ENCODE results near the gene CD3D. TPM values are rescaled to one million over a fixed set of nuclear protein-coding genes. Genes with fewer than 3 reads are reported as not detected.

Gene CD3D
- total RNA-seq, 1 donor from 2014 or later, result not detected

GRCh38 chr11:118295199-118295598 lies 47.3 kb downstream of the CD3D start:
- H3K4me1 Mint-ChIP-seq (ENCODE audit: unreplicated experiment), result no peaks in the 10 kb centered on the region
- no peak for DNase-seq (ENCODE audit: extremely low spot score, unreplicated experiment)
- no peak for TF ChIP-seq CTCF (IDR thresholded peaks at IDR 0.05)
- H3K36me3 Mint-ChIP-seq (ENCODE audit: unreplicated experiment), result no peaks in the 10 kb centered on the region
- no peak overlapping the region for H3K27ac Mint-ChIP-seq (ENCODE audit: unreplicated experiment)
- H3K9me3 Mint-ChIP-seq (ENCODE audit: unreplicated experiment), result no peaks in the 10 kb centered on the region
- H3K27me3 Mint-ChIP-seq (ENCODE audit: unreplicated experiment), result peaks cover 29% of the 10 kb centered on the region
- H3K4me3 Mint-ChIP-seq (ENCODE audit: unreplicated experiment), result no peak overlapping the region

- H3K4me1 Mint-ChIP-seq (ENCODE audit: unreplicated experiment), result peaks cover 8% of the 10 kb centered on the region
- no peak for TF ChIP-seq CTCF (IDR thresholded peaks at IDR 0.05)
- H3K36me3 Mint-ChIP-seq (ENCODE audit: unreplicated experiment), result peaks cover 2% of the 10 kb centered on the region
- no peak overlapping the region for H3K4me3 Mint-ChIP-seq (ENCODE audit: unreplicated experiment)
- no peak overlapping the region for H3K27ac Mint-ChIP-seq (ENCODE audit: unreplicated experiment)
- peaks cover 31% of the 10 kb centered on the region for H3K27me3 Mint-ChIP-seq (ENCODE audit: unreplicated experiment)
- peaks cover 3% of the 10 kb centered on the region for H3K9me3 Mint-ChIP-seq (ENCODE audit: unreplicated experiment)
- no peak for DNase-seq (ENCODE audit: extremely low spot score, unreplicated experiment)
These were observed 48.5 kb downstream of the CD3D start for GRCh38 chr11:118294053-118294452.

- peaks cover 8% of the 10 kb centered on the region for H3K4me1 Mint-ChIP-seq (ENCODE audit: unreplicated experiment)
These were observed 50.9 kb downstream of the CD3D start for GRCh38 chr11:118291477-118292135.

GRCh38 chr11:118290923-118291322 lies 51.6 kb downstream of the CD3D start:
- no peak for DNase-seq (ENCODE audit: extremely low spot score, unreplicated experiment)
- H3K4me1 Mint-ChIP-seq (ENCODE audit: unreplicated experiment), result peaks cover 8% of the 10 kb centered on the region
- TF ChIP-seq CTCF (IDR thresholded peaks at IDR 0.05), result no peak
- H3K27me3 Mint-ChIP-seq (ENCODE audit: unreplicated experiment), result peaks cover 42% of the 10 kb centered on the region
- no peak overlapping the region for H3K27ac Mint-ChIP-seq (ENCODE audit: unreplicated experiment)
- H3K36me3 Mint-ChIP-seq (ENCODE audit: unreplicated experiment), result peaks cover 2% of the 10 kb centered on the region
- H3K9me3 Mint-ChIP-seq (ENCODE audit: unreplicated experiment), result peaks cover 3% of the 10 kb centered on the region
- H3K4me3 Mint-ChIP-seq (ENCODE audit: unreplicated experiment), result no peak overlapping the region

More at GRCh38 chr11:118291477-118292135, 50.9 kb downstream of the CD3D start:
- H3K27me3 Mint-ChIP-seq (ENCODE audit: unreplicated experiment), result peaks cover 38% of the 10 kb centered on the region
- no peak for DNase-seq (ENCODE audit: extremely low spot score, unreplicated experiment)
- no peak for TF ChIP-seq CTCF (IDR thresholded peaks at IDR 0.05)
- H3K27ac Mint-ChIP-seq (ENCODE audit: unreplicated experiment), result no peak overlapping the region
- no peak overlapping the region for H3K4me3 Mint-ChIP-seq (ENCODE audit: unreplicated experiment)
- peaks cover 2% of the 10 kb centered on the region for H3K36me3 Mint-ChIP-seq (ENCODE audit: unreplicated experiment)
- H3K9me3 Mint-ChIP-seq (ENCODE audit: unreplicated experiment), result peaks cover 3% of the 10 kb centered on the region

- Mint-ChIP-seq H3K27me3 (ENCODE audit: unreplicated experiment) (peaks cover 42% of the 10 kb centered on the region), H3K4me3 (ENCODE audit: unreplicated experiment) (no peak overlapping the region), H3K9me3 (ENCODE audit: unreplicated experiment) (peaks cover 3% of the 10 kb centered on the region), H3K27ac (ENCODE audit: unreplicated experiment) (no peak overlapping the region), H3K4me1 (ENCODE audit: unreplicated experiment) (peaks cover 8% of the 10 kb centered on the region), H3K36me3 (ENCODE audit: unreplicated experiment) (peaks cover 2% of the 10 kb centered on the region)
- no peak for TF ChIP-seq CTCF (IDR thresholded peaks at IDR 0.05)
- no peak for DNase-seq (ENCODE audit: extremely low spot score, unreplicated experiment)
These were observed 53.1 kb downstream of the CD3D start for GRCh38 chr11:118289401-118289800.

Other genes with a start within 250 kb of the CD3D start
- 0.08 TPM in 1 of 2 replicates, not detected in the other for gene SCN4B, start 189.9 kb downstream of the CD3D start, total RNA-seq
- not detected in 2 replicates for gene SCN2B, start 166.1 kb downstream of the CD3D start, total RNA-seq
- gene JAML, start 117.7 kb downstream of the CD3D start, total RNA-seq, result not detected in 2 replicates
- gene MPZL3, start 90.3 kb downstream of the CD3D start, total RNA-seq, result 0.37 and 0.40 TPM in 2 replicates
- not detected in 2 replicates for gene MPZL2, start 78.4 kb downstream of the CD3D start, total RNA-seq
- gene CD3E, start 38.0 kb downstream of the CD3D start, total RNA-seq, result not detected in 2 replicates
- not detected in 2 replicates for gene CD3G, start 1.6 kb upstream of the CD3D start, total RNA-seq
- 47.3 and 49.0 TPM in 2 replicates for gene UBE4A, start 16.9 kb upstream of the CD3D start, total RNA-seq
- gene ATP5MG, start 58.9 kb upstream of the CD3D start, total RNA-seq, result 142 and 171 TPM in 2 replicates
- gene KMT2A, start 93.8 kb upstream of the CD3D start, total RNA-seq, result 56.8 and 62.6 TPM in 2 replicates
- gene TTC36, start 184.8 kb upstream of the CD3D start, total RNA-seq, result 0.86 and 1.2 TPM in 2 replicates
- gene TMEM25, start 188.5 kb upstream of the CD3D start, total RNA-seq, result 33.6 and 36.2 TPM in 2 replicates
- gene IFT46, start 223.2 kb upstream of the CD3D start, total RNA-seq, result 24.0 and 24.1 TPM in 2 replicates
- gene ARCN1, start 229.7 kb upstream of the CD3D start, total RNA-seq, result 189 and 201 TPM in 2 replicates